Fibroblast of mammary gland (primary cell): ENCODE data around the gene IL17B.

Source experiments
- DNase-seq: peaks from one replicate; pipeline ENCODE4 v3.0.0-alpha.2; 2010; ENCODE audit warnings: low read depth
- H3K4me3 ChIP-seq: 2 replicates; pipeline ENCODE4 v1.5.1; 2011; ENCODE audit warnings: low read depth, mild to moderate bottlenecking, low read length, moderate library complexity; ENCODE audit not compliant: control insufficient read depth
- CTCF ChIP-seq: conservative IDR thresholded peaks from 2 replicates; pipeline ENCODE4 v1.5.1; 2011; ENCODE audit warnings: low read depth, low read length, inconsistent platforms; ENCODE audit not compliant: control insufficient read depth, insufficient read depth

IL17B gene

GRCh38 chr5:149409268-149409948, 30.3 kb upstream of the IL17B start:
- H3K4me3 ChIP-seq: no peak overlapping the region
- no peak for DNase-seq

DNA sequence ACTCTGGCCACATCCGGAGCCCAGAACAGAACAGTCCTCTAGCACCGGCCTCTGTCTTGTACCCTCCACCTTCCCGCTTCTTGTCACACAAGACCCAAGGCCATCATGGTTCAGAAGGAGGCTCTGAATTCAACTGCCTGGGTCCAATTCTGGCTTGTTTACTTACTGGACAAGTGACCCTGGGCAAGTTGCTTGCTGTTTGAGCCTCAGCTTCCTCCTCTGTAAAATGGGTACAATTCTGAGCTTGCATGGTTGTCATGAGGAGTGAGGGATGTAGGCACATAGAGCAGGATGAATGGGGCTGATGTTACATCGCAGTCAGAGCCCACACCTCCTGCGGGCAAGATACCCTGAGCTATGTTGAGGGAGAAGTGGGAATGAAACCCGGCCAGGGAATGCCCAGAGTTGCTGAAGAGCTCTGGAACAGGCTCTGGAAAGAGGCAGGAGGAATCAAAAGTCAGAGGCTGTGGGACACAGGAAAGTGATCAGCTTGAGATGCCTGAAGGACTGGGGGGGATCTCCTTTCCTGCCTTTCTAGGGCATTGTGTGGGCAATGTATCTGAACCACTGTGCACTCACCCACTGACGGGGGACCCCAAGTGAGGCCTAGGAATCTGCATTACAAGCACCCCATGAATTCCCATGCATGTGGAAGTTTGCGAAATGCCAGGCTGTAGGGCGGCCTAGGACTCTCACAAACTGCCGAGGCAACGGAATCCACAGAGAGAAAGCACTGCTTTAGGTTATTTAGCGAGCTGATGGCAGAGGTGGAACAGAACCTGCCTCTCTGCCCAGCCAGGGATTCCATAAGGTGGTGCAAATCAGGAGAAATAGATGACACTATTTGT, 29.4 kb upstream of the IL17B start:
- TF ChIP-seq CTCF: no peak
- no peak for DNase-seq
- H3K4me3 ChIP-seq: peak overlapping the region; percentile 56

More at GRCh38 chr5:149409268-149409948, 30.3 kb upstream of the IL17B start:
- no peak for TF ChIP-seq CTCF

GRCh38 chr5:149407323-149408251, 28.5 kb upstream of the IL17B start:
- TF ChIP-seq CTCF: no peak
- DNase-seq: peak; percentile 53
- peak overlapping the region; percentile 56 for H3K4me3 ChIP-seq

DNA sequence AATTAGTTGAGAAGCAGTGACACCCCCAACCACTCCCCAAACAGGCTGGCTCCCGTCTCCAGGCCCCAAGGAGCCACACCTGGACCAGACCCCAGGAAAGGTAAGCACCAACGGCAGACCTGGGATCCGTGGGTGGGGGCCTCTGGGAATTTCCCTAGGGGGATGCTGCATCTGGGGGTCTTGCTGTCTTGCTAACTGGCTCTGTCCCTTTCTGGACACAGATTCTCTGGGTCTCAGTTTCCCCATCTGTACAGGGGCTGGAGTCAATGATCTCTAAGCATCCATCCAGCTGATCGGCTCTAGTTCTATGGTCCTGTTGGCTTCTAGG, 27.9 kb upstream of the IL17B start:
- DNase-seq: no peak
- peak overlapping the region; percentile 56 for H3K4me3 ChIP-seq
- TF ChIP-seq CTCF: no peak

GRCh38 chr5:149406203-149406978, 27.3 kb upstream of the IL17B start:
- peak overlapping the region; percentile 56 for H3K4me3 ChIP-seq
- peak; percentile 90 for DNase-seq
- peak; percentile 18 for TF ChIP-seq CTCF

DNA sequence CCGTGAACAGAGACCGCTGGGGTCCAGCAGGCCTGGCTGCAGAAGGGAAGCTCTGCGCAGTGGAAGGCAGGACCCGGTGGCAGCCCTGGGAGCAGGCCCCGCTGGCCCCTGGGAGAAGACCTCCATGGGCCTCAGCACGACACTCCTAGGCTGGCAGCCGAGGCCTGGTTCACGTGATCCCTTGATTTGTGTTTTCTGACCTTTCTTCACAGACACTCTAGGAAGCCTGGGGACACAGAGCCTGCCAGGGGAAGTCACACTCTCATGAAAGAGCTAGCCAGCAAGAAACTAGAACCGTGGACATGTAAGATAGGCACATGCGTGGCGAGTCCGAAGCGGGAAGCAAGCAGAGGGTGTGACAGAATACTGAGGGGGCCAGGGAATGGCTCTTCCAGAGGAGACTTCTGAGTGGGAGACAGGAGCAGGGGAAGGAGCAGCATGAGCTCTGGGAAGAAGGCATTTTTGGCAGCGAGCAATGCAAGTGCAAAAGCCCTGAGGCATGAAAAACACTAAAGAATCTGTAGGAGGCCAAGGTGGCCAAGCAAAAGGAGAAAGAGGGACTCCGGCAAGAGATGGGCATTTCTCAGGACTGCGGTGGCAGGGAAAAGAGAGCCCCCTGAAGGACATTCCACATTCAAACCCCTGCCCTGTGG, 26.6 kb upstream of the IL17B start:
- no peak for TF ChIP-seq CTCF
- H3K4me3 ChIP-seq: no peak overlapping the region
- no peak for DNase-seq
